ENCODE measurements around the gene LAMA5.
"Not testable (repeated sequence)": the region's sequence is repeated elsewhere in the genome, so short reads cannot be mapped to it uniquely, and the experiment has no call there.

Gene LAMA5

GRCh38 chr20:62377615-62378178 lies 10.6 kb upstream of the LAMA5 start:
- H3K4me3 ChIP-seq (ENCODE audit: insufficient read depth, low read depth, low read length, poor library complexity, severe bottlenecking) = no peak overlapping the region
- DNase-seq = no peak
- H3K4me1 ChIP-seq (ENCODE audit: control insufficient read depth, insufficient read depth, low read length, poor library complexity, severe bottlenecking) = no peaks in the 10 kb centered on the region
- H3K9me3 ChIP-seq (ENCODE audit: control insufficient read depth, low read length) = no peaks in the 10 kb centered on the region
- H3K27me3 ChIP-seq (replicated peaks; ENCODE audit: control insufficient read depth, insufficient read depth, low read length, poor library complexity, severe bottlenecking) = no peaks in the 10 kb centered on the region
- H3K27ac ChIP-seq (ENCODE audit: insufficient read depth, low read length, poor library complexity, severe bottlenecking) = no peak overlapping the region
- no peaks in the 10 kb centered on the region for H3K36me3 ChIP-seq (ENCODE audit: control insufficient read depth, insufficient read depth, low read length)

- Histone ChIP-seq H3K4me3 (ENCODE audit: insufficient read depth, low read depth, low read length, poor library complexity, severe bottlenecking) (no peak overlapping the region), H3K9me3 (ENCODE audit: control insufficient read depth, low read length) (no peaks in the 10 kb centered on the region), H3K4me1 (ENCODE audit: control insufficient read depth, insufficient read depth, low read length, poor library complexity, severe bottlenecking) (no peaks in the 10 kb centered on the region), H3K36me3 (ENCODE audit: control insufficient read depth, insufficient read depth, low read length) (no peaks in the 10 kb centered on the region), H3K27me3 (replicated peaks; ENCODE audit: control insufficient read depth, insufficient read depth, low read length, poor library complexity, severe bottlenecking) (no peaks in the 10 kb centered on the region), H3K27ac (ENCODE audit: insufficient read depth, low read length, poor library complexity, severe bottlenecking) (no peak overlapping the region)
- DNase-seq = no peak
Measured at GRCh38 chr20:62377064-62377461, 10.0 kb upstream of the LAMA5 start.

- Histone ChIP-seq H3K27ac (ENCODE audit: insufficient read depth, low read length, poor library complexity, severe bottlenecking) (no peak overlapping the region), H3K4me1 (ENCODE audit: control insufficient read depth, insufficient read depth, low read length, poor library complexity, severe bottlenecking) (no peaks in the 10 kb centered on the region)
Measured at GRCh38 chr20:62376112-62377063, 9.3 kb upstream of the LAMA5 start.

GRCh38 chr20:62374331-62375152 lies 7.4 kb upstream of the LAMA5 start:
- DNase-seq = no peak
- Histone ChIP-seq H3K4me3 (ENCODE audit: insufficient read depth, low read depth, low read length, poor library complexity, severe bottlenecking) (no peak overlapping the region), H3K27me3 (replicated peaks; ENCODE audit: control insufficient read depth, insufficient read depth, low read length, poor library complexity, severe bottlenecking) (peaks cover 2% of the 10 kb centered on the region), H3K9me3 (ENCODE audit: control insufficient read depth, low read length) (no peaks in the 10 kb centered on the region), H3K36me3 (ENCODE audit: control insufficient read depth, insufficient read depth, low read length) (no peaks in the 10 kb centered on the region), H3K27ac (ENCODE audit: insufficient read depth, low read length, poor library complexity, severe bottlenecking) (no peak overlapping the region), H3K4me1 (ENCODE audit: control insufficient read depth, insufficient read depth, low read length, poor library complexity, severe bottlenecking) (no peaks in the 10 kb centered on the region)

More at GRCh38 chr20:62376112-62377063, 9.3 kb upstream of the LAMA5 start:
- no peaks in the 10 kb centered on the region for H3K9me3 ChIP-seq (ENCODE audit: control insufficient read depth, low read length)
- no peak for DNase-seq
- H3K36me3 ChIP-seq (ENCODE audit: control insufficient read depth, insufficient read depth, low read length) = no peaks in the 10 kb centered on the region
- no peaks in the 10 kb centered on the region for H3K27me3 ChIP-seq (replicated peaks; ENCODE audit: control insufficient read depth, insufficient read depth, low read length, poor library complexity, severe bottlenecking)
- no peak overlapping the region for H3K4me3 ChIP-seq (ENCODE audit: insufficient read depth, low read depth, low read length, poor library complexity, severe bottlenecking)

- peaks cover 11% of the 10 kb centered on the region for H3K27me3 ChIP-seq (replicated peaks; ENCODE audit: control insufficient read depth, insufficient read depth, low read length, poor library complexity, severe bottlenecking)
- DNase-seq; H3K9me3 ChIP-seq (ENCODE audit: control insufficient read depth, low read length); H3K4me3 ChIP-seq (ENCODE audit: insufficient read depth, low read depth, low read length, poor library complexity, severe bottlenecking); H3K36me3 ChIP-seq (ENCODE audit: control insufficient read depth, insufficient read depth, low read length); H3K27ac ChIP-seq (ENCODE audit: insufficient read depth, low read length, poor library complexity, severe bottlenecking); H3K4me1 ChIP-seq (ENCODE audit: control insufficient read depth, insufficient read depth, low read length, poor library complexity, severe bottlenecking): not testable (repeated sequence)
Measured at GRCh38 chr20:62373631-62374179, 6.6 kb upstream of the LAMA5 start.

- peaks cover 24% of the 10 kb centered on the region for H3K27me3 ChIP-seq (replicated peaks; ENCODE audit: control insufficient read depth, insufficient read depth, low read length, poor library complexity, severe bottlenecking)
- DNase-seq = no peak
Measured at GRCh38 chr20:62372042-62372993, 5.2 kb upstream of the LAMA5 start.

GRCh38 chr20:62371588-62372041 lies 4.5 kb upstream of the LAMA5 start:
- DNase-seq = no peak
- Histone ChIP-seq H3K36me3 (ENCODE audit: control insufficient read depth, insufficient read depth, low read length) (no peaks in the 10 kb centered on the region), H3K9me3 (ENCODE audit: control insufficient read depth, low read length) (no peaks in the 10 kb centered on the region), H3K27me3 (replicated peaks; ENCODE audit: control insufficient read depth, insufficient read depth, low read length, poor library complexity, severe bottlenecking) (peaks cover 27% of the 10 kb centered on the region), H3K27ac (ENCODE audit: insufficient read depth, low read length, poor library complexity, severe bottlenecking) (no peak overlapping the region), H3K4me3 (ENCODE audit: insufficient read depth, low read depth, low read length, poor library complexity, severe bottlenecking) (no peak overlapping the region), H3K4me1 (ENCODE audit: control insufficient read depth, insufficient read depth, low read length, poor library complexity, severe bottlenecking) (peaks cover 10% of the 10 kb centered on the region)

More at GRCh38 chr20:62372042-62372993, 5.2 kb upstream of the LAMA5 start:
- no peaks in the 10 kb centered on the region for H3K36me3 ChIP-seq (ENCODE audit: control insufficient read depth, insufficient read depth, low read length)
- no peak overlapping the region for H3K27ac ChIP-seq (ENCODE audit: insufficient read depth, low read length, poor library complexity, severe bottlenecking)
- H3K9me3 ChIP-seq (ENCODE audit: control insufficient read depth, low read length) = no peaks in the 10 kb centered on the region
- H3K4me3 ChIP-seq (ENCODE audit: insufficient read depth, low read depth, low read length, poor library complexity, severe bottlenecking) = no peak overlapping the region
- H3K4me1 ChIP-seq (ENCODE audit: control insufficient read depth, insufficient read depth, low read length, poor library complexity, severe bottlenecking) = peaks cover 8% of the 10 kb centered on the region

- H3K9me3 ChIP-seq (ENCODE audit: control insufficient read depth, low read length) = no peaks in the 10 kb centered on the region
- peaks cover 33% of the 10 kb centered on the region for H3K27me3 ChIP-seq (replicated peaks; ENCODE audit: control insufficient read depth, insufficient read depth, low read length, poor library complexity, severe bottlenecking)
- no peak for DNase-seq
- no peak overlapping the region for H3K27ac ChIP-seq (ENCODE audit: insufficient read depth, low read length, poor library complexity, severe bottlenecking)
- H3K36me3 ChIP-seq (ENCODE audit: control insufficient read depth, insufficient read depth, low read length) = no peaks in the 10 kb centered on the region
- no peak overlapping the region for H3K4me3 ChIP-seq (ENCODE audit: insufficient read depth, low read depth, low read length, poor library complexity, severe bottlenecking)
- peaks cover 16% of the 10 kb centered on the region for H3K4me1 ChIP-seq (ENCODE audit: control insufficient read depth, insufficient read depth, low read length, poor library complexity, severe bottlenecking)
Measured at GRCh38 chr20:62370807-62371587, 3.9 kb upstream of the LAMA5 start.
